ENCODE data around the gene NCBP2.

Gene NCBP2

DNA sequence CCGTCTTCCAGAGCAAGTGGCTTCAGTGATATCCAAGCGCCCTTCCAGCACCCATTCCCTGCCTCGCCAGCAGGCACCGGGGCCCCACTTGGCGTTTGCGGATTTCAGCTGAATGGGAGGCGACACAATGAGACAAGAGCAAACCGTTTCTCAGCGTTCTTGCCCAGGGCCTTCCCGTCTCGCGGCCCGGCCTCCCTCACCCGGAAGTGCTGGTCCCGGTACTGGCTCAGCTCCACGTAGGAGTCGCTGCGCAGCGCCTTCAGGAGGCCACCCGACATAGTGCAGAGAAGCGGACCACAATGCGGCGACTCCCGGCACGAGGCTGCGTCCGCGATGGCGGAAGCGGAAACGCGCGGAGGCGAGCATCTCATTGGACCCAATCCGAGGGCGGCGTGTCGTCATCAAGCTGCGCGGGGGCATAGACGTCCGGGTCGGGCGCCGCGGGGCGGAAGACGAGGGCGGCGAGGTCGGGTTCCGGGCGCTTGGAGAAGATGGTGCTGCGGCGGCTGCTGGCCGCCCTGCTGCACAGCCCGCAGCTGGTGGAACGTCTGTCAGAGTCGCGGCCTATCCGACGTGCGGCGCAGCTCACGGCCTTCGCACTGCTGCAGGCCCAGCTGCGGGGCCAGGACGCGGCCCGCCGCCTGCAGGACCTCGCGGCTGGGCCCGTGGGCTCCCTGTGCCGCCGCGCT lies at the start of gene NCBP2:
NCBP2 (minus strand) TSS at position 303 of the 689 bp plus-strand sequence; CDS start at position 278, 25 bp downstream.
- peak; percentile 99 for DNase-seq

DNA sequence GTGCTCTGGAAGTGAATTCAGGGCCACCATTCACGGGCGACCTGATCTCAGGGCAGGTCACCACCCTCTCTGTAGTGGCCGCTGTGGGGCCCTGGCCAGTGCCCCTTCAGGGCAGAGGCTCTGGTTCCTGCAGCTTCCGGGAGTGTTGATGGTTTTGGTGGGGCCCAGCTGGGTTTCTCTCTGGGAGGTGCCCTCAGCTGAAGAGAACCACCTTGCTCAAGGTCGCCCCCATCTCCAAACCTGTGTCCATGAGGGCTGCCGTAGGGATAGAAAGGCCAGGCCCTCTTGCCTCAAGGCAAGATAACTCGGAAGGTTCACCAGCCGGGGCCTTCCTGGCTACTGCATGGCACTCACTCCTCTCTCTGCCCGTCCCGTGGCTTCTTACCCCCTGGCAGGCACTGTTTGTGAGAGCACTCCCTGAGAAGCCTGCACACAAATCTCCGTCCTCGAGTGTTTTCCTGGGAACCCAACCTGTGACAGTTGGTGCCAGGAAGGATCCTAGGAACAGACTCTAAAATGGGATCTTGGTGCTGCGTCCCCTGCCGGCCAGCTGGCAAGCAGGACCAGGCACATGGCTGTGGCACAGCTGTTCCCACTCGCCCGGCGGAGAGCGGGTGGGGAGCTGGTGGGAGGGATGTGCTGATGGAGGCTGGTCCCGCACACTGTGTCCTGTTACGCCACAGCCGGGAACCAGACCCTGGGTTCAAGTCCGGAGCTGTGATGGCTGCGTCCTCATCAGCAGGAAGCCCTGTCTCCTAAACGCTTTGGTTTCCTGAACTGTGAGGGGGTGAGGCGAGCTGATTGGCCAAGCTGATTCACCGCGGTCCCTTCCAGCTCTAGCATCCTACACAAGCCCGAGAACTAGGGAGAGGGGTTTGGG lies 49.5 kb upstream of the NCBP2 start:
- DNase-seq: no peak

DNA sequence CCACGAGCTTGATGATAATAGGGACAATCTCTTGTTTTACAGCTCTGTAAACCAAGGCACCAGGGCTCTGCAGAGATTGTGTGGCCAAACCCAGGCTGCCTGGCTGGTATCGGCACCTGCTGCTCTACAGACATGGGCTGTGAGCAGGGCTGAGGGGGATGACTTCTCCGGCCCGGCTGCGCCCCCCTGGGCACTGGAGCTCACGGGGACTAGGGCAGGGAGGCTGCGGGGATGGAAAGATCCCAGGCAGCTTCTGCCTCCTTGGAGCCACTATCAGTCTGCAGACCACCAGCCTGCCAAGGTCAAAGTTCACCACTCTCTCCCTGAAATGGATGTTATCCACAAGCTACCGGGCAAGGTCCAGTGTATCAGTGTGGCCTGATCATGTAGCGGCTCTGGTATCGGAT lies 48.3 kb upstream of the NCBP2 start:
- DNase-seq: no peak

DNA sequence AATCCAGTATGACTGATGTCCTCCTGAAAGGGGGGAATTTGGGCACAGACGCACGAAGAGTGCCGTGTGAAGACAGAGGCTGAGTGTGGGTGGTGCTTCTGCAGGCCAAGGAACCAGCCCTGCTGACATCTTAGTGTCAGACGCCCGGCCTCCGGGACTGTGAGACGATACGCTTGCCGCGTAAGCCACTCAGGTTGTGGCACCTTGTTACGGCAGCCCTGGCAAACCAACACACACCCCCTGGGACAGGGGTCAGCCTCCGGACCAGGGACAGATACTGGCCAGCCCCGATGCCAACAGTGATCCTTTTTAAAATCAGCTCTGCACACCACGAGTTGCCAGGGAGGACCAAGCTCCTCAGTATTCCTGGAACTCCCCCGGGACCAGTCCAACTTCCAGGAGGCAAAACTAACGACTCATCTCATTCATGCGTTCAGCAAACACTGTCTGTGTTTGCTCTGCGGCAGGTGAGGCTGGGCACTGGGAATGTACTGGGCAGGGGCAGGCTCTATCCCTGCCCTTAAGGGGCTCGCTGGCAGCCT lies 47.5 kb upstream of the NCBP2 start:
- DNase-seq: peak; percentile 64

GRCh38 chr3:196988241-196989029 lies 46.1 kb upstream of the NCBP2 start:
- no peak for DNase-seq

GRCh38 chr3:196987022-196987421 lies 44.7 kb upstream of the NCBP2 start:
- DNase-seq: no peak

- no peak for DNase-seq
Measured at GRCh38 chr3:196985954-196986885, 43.9 kb upstream of the NCBP2 start.

DNA sequence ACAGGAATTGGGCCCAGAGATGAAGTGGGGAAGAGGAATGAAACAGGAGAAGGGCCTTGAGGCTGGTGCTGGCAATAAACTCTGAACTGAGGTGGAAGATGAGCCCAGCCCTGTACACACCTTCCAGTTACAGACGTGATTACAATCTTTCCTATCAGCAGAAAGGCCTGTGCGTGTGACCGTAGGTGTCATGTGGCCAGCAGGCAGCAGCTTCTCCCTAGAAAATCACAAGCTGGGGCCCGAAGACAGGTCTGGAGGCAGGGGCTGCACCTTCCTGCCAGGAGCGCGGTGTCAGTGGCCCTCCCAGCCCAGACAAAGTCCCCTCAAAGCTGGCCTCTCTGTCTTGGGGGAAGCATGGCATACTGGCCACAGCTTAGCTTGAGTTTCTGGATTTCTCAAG lies 43.0 kb upstream of the NCBP2 start:
- no peak for DNase-seq

GRCh38 chr3:196983186-196983585 lies 40.9 kb upstream of the NCBP2 start:
- no peak for DNase-seq

GRCh38 chr3:196981657-196982056 lies 39.3 kb upstream of the NCBP2 start:
- no peak for DNase-seq

- DNase-seq: no peak
Measured at GRCh38 chr3:196979545-196979944, 37.2 kb upstream of the NCBP2 start.

GRCh38 chr3:196976941-196977340 lies 34.6 kb upstream of the NCBP2 start:
- no peak for DNase-seq

- DNase-seq: no peak
Measured at GRCh38 chr3:196975349-196975748, 33.0 kb upstream of the NCBP2 start.

DNA sequence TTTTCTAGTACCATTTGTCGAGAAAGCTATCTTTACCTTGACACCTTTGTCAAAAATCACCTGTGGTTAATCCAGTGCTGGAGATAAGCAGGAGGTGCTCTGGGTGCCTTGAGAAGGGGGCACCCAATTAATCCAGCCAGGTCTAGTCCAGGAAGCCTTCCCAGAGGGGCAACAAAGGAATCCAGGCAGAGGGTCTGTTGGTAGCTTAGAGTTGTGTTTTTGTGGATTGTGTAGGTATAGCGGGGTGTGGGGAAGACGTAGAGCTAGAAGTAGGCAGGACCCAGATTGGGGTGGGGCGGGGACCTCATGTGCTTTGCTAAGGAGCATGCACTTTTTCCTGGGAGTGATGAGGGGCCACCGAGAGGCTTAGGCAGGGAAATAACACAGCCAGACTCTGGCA lies 32.3 kb upstream of the NCBP2 start:
- DNase-seq: no peak

GRCh38 chr3:196971094-196971698 lies 28.9 kb upstream of the NCBP2 start:
- no peak for DNase-seq

- no peak for DNase-seq
Measured at GRCh38 chr3:196970547-196971093, 28.3 kb upstream of the NCBP2 start.

DNA sequence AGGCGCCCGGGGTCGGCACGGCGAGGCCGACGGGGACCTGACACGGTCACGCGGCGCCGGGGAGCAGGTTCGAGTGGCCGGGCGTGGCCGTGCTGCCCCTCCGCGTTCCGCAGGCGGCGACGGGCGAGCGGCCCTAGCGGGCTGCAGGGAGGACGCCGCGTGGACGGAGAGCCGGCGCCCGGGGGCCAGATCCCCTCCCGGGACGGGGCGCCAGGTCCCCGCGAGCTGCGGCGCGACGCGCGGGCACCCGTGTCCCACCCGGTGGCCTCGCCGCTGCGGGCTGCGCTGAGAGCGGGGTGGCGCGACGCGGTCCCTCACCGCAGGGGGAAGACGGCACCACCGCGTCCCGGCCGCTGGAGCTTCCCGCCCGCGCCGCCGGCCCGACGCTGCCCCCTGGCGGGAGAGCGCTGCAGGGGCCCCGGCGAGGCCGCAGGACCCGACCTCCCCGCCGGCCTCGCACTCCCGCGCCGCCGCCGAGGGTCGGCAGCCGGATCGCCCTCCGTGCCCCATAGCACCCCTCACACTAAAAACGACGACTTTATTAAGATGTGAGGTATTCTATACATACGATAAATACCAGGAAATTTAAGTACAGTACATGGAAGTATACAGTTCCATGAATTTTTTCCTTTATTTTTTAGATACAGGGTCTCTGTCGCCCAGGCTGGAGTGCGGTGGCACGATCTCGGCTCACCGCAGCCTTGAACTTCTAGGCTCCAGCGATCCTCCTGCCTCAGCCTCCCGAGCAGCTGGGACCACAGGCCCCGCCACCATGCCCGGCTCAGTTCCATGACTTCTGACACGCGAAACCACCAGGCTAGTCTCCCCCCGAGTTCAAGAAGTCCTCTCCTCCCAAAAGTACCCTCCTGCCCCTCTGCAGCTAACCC lies 27.6 kb upstream of the NCBP2 start:
- DNase-seq: peak; percentile 62

DNA sequence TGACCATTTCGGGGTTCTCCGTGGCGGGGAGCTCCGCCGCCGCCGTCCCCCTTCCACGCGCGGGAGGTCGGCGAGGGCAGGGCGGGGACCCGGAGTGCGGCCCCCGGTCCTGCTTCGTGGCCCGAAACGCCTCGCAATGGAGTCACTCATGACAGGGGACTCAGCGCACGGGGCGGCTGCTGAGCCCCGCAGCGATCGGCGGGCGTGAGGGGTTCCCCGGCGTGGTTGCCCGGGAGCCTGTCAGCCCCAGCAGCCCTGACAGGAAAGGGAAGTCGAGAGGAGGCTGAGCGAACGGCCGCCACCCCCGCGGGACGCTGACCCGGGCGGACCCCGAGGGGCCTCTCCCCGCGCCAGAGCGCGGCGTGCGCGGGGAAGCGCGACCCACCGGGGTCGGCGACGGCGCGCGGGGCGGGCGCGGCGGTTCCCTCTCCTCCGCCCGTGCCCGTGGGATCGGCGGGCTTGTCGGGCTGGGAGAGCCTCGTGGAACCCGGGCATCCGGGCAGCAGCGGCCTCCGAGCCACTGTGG lies 26.9 kb upstream of the NCBP2 start:
- no peak for DNase-seq

DNA sequence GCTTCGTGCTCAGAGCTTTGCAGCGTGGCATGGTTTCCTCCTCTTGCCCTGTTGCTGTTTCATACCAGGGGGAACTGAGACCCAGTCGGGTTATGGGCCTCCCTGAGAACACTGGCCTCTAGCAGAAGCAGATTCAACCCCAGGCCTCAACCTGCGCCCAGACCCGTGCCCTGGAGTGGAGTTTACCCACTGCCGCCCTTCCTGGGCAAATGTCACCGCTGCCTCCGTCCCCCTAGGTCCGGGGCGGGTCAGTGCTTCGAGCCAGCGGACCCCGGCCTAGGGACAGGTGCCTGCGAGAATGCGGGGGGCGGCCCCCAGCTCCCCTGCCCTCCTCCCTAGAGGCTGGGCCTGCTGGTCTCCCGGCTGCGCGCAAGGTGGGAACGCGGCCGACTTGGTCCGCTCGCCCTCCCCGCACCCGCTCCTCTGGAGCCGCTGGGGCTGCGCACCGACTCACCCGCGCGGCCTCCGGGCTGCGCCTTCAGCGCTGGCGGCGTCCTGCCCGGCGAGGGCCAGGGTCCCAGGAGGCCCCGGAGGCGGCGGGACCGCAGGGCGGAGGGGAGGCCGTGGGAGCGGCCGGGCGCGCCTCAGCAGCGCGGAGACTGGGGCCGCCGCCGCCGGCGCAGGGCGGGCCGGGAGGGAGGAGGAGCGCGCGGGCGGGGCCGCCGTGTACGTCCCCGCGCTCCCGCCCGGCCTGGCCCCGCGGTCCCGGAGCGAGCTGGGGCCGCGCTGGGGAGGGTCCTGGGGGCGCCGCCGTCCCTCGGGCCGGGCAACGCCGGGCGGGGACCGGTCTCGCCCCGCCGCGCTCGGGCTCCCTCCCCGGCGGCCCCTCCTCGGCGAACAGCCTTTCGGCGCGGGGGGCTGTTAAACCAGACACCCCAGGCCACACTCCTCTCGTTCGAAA lies 26.2 kb upstream of the NCBP2 start, which contains the start of gene PIGZ:
PIGZ (minus strand) TSS at position 601 of the 901 bp plus-strand sequence. CDS start 16,802 bp downstream, outside the sequence.
- DNase-seq: peak; percentile 49
